Mesodermal cell (in vitro differentiated cells): ENCODE results near the gene SLC25A13.
A peak's percentile ranks its signal among the peaks of the same experiment; 100 is the strongest.

Experiments used
- H3K27ac ChIP-seq: 2 replicates; pipeline ENCODE4 v1.7.0; 2013; ENCODE audit warnings: mild to moderate bottlenecking, low read depth, low read length, moderate library complexity; ENCODE audit not compliant: severe bottlenecking
- H3K36me3 ChIP-seq: 2 replicates; pipeline ENCODE4 v1.7.1; 2013; ENCODE audit warnings: mild to moderate bottlenecking, low read length, moderate library complexity; ENCODE audit not compliant: control insufficient read depth, insufficient read depth
- H3K4me1 ChIP-seq: one replicate; pipeline ENCODE4 v1.7.1; 2013; ENCODE audit warnings: mild to moderate bottlenecking, low read length; ENCODE audit not compliant: insufficient read depth, control insufficient read depth, poor library complexity, severe bottlenecking
- H3K4me3 ChIP-seq: 2 replicates; pipeline ENCODE4 v1.7.0; 2013; ENCODE audit warnings: low read length, control low read depth, mild to moderate bottlenecking; ENCODE audit not compliant: insufficient read depth, poor library complexity, severe bottlenecking; ENCODE audit errors: extremely low read depth
- H3K9me3 ChIP-seq: 2 replicates; pipeline ENCODE4 v1.7.1; 2013; ENCODE audit warnings: mild to moderate bottlenecking, low read length, moderate library complexity; ENCODE audit not compliant: control insufficient read depth
- WGBS, 2 experiments: methylation state at CpG; one replicate each; pipeline ENCODE4 v1.1.5; 2013; ENCODE audit warnings: missing lambda C conversion rate in 2 of 2; ENCODE audit not compliant: insufficient coverage in 2 of 2; 5-methylcytosine and 5-hydroxymethylcytosine counted together

The SLC25A13 gene

DNA sequence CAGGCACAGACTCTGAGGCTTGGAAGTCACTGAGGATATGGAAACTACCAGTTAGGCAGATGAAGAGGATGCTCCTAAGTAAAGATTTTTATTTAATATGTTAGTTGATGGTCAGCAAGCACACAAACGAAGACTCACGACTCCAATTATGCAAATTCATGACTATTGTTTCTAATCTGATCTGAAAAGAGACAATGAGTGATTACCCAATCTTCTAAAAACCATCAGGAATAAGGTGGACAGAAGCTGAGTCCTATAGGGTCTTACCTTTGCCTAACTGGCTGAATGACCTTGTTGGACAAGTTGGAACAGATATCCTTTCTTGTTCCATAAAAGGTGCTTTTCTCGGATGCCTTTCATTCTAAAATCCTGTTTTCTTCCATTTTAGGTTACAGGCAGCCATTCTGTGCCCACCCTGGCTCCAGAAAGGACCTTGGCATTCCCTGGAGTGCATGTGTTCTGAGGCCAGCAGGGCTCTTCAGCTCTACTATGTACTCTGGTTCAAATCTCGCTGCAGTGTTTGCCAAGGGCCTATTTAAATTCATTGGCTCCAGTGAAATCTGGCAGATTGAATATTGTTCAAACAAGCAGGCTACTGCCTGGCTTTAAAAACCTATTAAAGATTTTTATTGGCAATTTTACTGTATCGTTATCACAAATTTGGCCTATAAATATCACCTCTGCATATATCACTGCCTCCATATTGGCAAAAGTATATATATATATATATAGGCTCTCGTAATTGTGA, 77.5 kb downstream of the SLC25A13 start:
- Histone ChIP-seq H3K9me3 (no peaks in the 10 kb centered on the region), H3K27ac (no peak overlapping the region), H3K4me1 (no peaks in the 10 kb centered on the region), H3K4me3 (no peak overlapping the region), H3K36me3 (no peaks in the 10 kb centered on the region)
- WGBS, 2 experiments = 84 to 95% methylated on average over 2 to 4 of the region's 6 CpGs

DNA sequence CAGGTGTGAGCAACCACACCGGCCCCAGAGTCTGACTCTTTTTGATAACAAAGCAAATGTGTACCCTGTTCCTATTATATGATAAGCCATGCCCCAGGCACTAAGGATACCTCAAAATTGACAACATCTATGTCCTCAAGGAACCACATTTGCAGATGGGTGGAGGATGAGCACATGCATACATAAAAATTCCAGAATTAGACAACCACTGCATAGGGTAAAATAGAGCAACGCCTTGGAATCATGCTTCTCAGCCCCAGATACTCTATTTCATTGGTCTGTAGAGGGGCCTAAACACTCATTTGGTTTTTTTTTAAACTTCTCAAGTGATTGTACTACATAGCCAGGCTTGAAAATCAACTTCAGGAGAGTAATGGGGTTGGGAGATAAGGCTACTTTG, 78.7 kb downstream of the SLC25A13 start:
- H3K27ac ChIP-seq = no peak overlapping the region
- H3K36me3 ChIP-seq = no peaks in the 10 kb centered on the region
- no peaks in the 10 kb centered on the region for H3K4me1 ChIP-seq
- H3K9me3 ChIP-seq = no peaks in the 10 kb centered on the region
- WGBS, 2 experiments = 92% methylated on average over 2 of the region's 2 CpGs; no CpG with 5 or more reads in 1 of the 2 experiments
- no peak overlapping the region for H3K4me3 ChIP-seq

DNA sequence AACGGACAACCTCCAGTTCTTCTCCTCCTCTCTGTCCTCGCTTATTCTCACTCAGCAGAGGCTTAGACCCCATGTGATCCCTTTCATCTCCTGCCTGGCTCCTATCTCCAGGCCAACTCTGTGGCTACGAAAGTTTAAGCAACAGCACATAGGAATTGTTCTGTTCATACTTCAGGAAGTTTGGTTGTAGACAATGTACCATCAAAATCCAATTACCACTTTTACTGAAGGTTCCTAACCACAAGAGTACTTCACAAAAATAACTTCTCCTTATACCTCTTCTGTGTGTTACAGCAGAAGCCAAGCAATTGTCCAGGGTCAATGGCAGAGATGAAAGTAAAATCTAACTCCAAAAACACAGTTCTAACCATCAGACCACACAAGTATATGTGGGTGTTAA, 80.0 kb downstream of the SLC25A13 start:
- H3K4me1 ChIP-seq = no peaks in the 10 kb centered on the region
- no peaks in the 10 kb centered on the region for H3K36me3 ChIP-seq
- WGBS, 2 experiments = 80% methylated on average over 2 of the region's 3 CpGs; no CpG with 5 or more reads in 1 of the 2 experiments
- H3K27ac ChIP-seq = no peak overlapping the region
- H3K9me3 ChIP-seq = no peaks in the 10 kb centered on the region
- no peak overlapping the region for H3K4me3 ChIP-seq

DNA sequence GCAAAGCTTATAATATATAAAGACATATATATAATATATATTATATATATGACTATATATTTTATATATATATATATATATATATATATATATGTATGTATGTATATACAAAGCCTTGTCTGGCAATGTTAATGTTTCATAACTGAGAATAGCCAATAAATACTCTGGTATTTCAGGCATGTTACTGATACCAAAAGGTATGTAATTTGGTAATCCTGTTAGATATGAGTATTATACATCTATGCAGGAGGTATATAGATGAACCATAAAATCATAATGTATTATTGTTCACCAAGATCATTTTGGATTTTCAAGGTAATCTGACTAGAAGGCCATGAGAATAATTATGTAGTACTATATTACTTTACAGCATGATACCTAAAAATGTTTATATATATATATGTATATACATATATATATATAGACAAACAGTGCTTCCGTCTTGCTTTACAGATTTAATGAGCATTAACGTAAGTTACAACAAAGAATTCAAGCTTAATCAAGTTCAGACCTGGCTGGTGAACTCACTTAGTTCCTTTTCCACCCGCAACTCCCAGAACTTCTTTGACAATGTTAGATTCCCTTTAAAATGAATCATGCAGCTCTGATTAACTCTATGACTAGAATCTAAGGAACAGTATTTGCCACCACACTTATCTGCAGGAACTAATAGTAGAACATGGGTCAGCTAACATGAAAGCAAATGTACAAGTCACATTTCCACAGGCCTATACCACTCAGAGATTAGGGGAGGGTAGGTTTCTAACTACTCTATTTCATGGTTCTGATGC, 82.7 kb downstream of the SLC25A13 start:
- Histone ChIP-seq H3K4me1 (no peaks in the 10 kb centered on the region), H3K9me3 (no peaks in the 10 kb centered on the region), H3K27ac (no peak overlapping the region), H3K4me3 (no peak overlapping the region), H3K36me3 (peaks cover under 1% of the 10 kb centered on the region)
- 100% methylated on average over 1 to 2 of the region's 3 CpGs for WGBS, 2 experiments

DNA sequence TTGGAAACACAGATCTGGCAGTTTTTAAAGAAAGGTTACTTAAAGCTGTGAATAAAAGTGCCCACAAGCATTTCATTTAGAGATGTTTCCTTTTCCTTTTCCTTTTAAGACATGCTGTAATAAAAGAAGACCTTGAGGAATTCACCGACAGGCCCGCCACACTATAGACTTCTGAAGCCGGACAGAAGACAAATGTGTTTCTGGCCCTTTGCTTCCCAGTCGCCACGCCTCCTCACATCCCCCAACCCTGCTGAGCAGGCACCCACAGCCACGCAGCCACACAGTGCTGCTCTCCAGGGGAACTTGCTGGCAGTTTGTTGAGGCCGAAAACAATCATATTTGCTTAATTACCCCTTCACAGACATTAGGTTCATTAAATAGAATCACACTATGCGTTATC, 83.4 kb downstream of the SLC25A13 start:
- 71 to 90% methylated on average over 4 to 5 of the region's 8 CpGs for WGBS, 2 experiments
- Histone ChIP-seq H3K36me3 (peaks cover 8% of the 10 kb centered on the region), H3K27ac (no peak overlapping the region), H3K4me1 (no peaks in the 10 kb centered on the region), H3K9me3 (no peaks in the 10 kb centered on the region), H3K4me3 (no peak overlapping the region)

DNA sequence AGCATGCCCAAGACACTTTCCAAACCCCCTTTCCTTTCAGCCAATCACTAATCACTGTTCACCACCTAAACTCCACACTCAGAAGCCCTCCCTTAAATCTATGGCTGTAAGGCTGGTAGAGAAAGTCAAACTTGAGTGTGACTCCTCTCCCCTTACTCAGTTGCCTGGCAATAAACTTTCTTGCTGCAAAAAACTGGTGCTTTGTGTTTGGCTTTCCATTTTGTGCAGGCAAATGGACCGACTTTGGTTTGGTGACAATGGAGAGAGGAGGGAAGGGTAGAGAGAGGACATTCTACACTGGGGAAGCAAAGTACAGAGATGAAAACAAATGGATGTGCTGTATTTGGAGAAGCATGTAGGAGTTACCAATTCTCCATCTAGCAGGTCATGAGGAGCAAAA, 84.9 kb downstream of the SLC25A13 start:
- no peak overlapping the region for H3K27ac ChIP-seq
- peaks cover 14% of the 10 kb centered on the region for H3K36me3 ChIP-seq
- H3K9me3 ChIP-seq = no peaks in the 10 kb centered on the region
- WGBS, 2 experiments = 89 to 92% methylated on average over 1 of the region's 1 CpG
- H3K4me1 ChIP-seq = no peaks in the 10 kb centered on the region
- H3K4me3 ChIP-seq = no peak overlapping the region

DNA sequence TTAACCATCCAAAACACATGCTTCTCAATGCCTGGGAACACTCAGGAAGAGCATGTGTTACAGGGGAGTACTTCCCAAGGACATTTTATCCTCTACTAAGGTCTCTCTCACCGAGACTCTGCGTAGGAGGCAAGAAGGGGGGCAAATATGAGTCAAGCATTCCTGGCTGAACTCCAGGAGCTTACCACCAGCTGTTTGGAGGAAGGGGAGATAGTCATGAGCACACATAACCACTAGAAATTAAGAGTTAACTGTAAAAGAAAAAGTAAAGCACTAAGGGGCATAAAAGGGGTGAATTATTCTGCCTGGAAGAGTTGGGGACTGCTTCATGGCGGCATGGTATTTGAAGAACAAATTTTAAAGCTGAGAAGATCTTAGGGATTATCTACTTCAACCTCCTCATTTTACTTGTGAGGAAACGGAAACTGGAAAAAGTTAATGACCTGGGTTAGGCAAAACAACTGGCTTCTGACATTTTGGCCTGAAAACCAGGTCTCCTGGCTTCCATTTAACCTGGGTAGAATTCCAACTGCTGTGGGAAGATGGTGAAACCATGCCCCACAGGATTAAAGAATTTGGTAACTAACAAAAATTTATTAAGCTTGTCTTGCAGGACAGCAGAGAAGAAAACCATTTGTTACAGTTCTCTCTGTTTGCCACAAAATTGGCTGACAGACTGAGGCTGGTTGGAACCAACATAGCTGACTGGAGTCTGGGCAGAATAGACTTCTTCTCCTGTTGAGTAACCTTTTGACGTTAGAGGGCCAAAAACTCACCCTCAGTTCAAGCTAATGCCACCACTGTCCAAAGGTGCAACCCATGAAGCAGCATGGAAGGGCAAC, 85.5 kb downstream of the SLC25A13 start:
- WGBS, 2 experiments = 92 to 100% methylated on average over 1 to 2 of the region's 5 CpGs
- no peak overlapping the region for H3K4me3 ChIP-seq

DNA sequence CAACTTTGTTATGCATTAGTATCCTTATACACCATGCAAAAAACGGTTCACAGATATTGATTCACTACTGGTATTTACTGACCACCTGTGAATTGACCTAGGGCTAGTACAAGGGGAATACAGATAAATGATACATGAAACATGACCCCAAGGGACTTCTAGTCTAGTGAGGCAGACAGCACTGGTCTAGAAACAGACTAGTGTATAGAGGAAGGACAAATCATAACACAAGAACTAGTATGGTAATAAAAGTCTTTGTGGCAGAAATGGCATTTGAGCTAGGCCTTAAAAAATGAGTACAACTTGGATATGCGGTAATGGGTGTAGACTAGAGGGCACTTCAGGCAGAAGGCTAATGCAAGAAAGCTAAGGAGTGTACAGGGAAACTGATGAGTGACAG, 86.6 kb downstream of the SLC25A13 start:
- H3K9me3 ChIP-seq = no peaks in the 10 kb centered on the region
- no peak overlapping the region for H3K27ac ChIP-seq
- WGBS, 2 experiments = 90 to 95% methylated on average over 1 of the region's 2 CpGs
- H3K4me1 ChIP-seq = no peaks in the 10 kb centered on the region
- no peak overlapping the region for H3K4me3 ChIP-seq
- peaks cover 14% of the 10 kb centered on the region for H3K36me3 ChIP-seq

More for the DNA sequence above, 85.5 kb downstream of the SLC25A13 start:
- Histone ChIP-seq H3K36me3 (peaks cover 14% of the 10 kb centered on the region), H3K27ac (peak overlapping the region; percentile 10), H3K4me1 (no peaks in the 10 kb centered on the region), H3K9me3 (no peaks in the 10 kb centered on the region)

DNA sequence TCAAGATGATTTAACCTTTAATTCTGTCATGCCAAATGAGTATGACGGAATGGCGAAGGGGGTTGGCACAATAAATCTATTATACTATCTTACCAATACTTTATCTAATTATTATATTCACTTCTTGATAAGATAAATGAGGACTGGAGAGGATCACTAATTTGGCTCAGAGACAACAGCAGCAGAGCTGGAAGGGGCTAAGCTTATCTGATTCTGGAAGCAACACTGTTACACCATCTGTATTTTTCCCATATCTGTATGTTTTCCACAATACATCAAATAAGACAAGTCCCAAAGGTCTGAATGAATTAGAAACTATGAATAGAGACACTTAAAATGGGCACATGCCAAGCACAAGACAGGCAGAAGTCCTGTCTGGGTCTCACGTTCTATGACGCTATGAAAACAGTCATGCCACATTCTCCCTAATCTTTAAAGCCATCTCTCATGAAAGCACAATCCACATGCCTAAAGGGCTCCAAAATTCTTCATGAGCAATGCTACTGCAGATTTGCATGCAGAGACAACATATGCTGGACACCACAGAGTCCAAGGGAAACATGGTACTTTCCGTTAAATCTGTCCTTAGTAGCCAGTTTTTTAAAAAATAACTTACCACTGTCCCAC, 88.3 kb downstream of the SLC25A13 start:
- no peak overlapping the region for H3K27ac ChIP-seq
- WGBS, 2 experiments = 89 to 96% methylated on average over 3 of the region's 5 CpGs
- H3K36me3 ChIP-seq = peaks cover 27% of the 10 kb centered on the region
- H3K9me3 ChIP-seq = no peaks in the 10 kb centered on the region
- H3K4me1 ChIP-seq = no peaks in the 10 kb centered on the region
- H3K4me3 ChIP-seq = no peak overlapping the region

DNA sequence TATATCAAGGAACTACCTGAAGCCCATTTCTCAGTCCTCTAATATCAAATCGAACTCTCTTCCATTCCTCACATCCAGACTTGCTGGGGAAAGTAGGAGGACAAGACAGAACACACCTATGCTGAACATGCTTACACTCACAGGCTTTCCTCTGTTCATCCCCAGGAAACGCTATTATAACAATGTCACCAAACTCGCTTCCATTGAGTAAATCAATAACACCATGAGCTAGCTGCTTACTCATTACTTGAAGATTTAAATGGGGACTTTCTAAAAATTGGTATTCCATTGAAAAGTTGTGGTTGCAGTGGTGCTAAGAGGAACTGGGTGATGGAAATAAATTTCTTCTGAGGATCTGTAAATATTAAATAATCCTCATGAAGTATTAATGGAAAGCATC, 88.8 kb downstream of the SLC25A13 start:
- WGBS, 2 experiments = 100% methylated on average over 1 of the region's 3 CpGs

More for the DNA sequence above, 88.8 kb downstream of the SLC25A13 start:
- Histone ChIP-seq H3K36me3 (peaks cover 27% of the 10 kb centered on the region), H3K4me1 (no peaks in the 10 kb centered on the region), H3K9me3 (no peaks in the 10 kb centered on the region), H3K27ac (no peak overlapping the region), H3K4me3 (no peak overlapping the region)
